Measurements from ENCODE around the gene ABCA1. TPM values are rescaled to one million over a fixed set of nuclear protein-coding genes. Genes with fewer than 3 reads are reported as not detected.
A peak's percentile ranks its signal among the peaks of the same experiment; 100 is the strongest.

Gene ABCA1
- total RNA-seq, 3 donors from 2014 or later (not counting 1 experiment from before 2014, with no cell fraction given): 1.9 to 10.8 (median 4.8) TPM

DNA sequence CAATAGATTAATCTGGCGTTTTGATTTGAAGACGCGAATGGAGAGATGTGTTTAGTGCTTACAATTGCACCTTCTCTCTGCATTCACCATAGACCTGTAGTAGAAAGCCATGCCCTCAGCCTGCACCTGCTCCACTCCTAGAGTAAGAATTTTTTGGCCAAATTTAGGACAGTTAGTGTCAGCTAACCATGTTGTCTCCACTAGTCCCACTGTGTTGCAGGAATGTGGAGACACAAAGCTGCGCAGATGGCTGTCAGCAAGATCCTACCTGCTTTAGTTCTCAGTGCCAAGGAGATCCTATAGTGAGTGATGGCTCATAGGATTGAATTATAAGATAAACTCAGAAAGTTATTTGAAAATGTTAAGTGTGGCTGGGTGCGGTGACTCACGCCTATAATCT lies 35.1 kb upstream of the ABCA1 start:
- H3K36me3 ChIP-seq (ENCODE audit: control insufficient read depth, insufficient read depth, low read length): no peaks in the 10 kb centered on the region
- no peaks in the 10 kb centered on the region for H3K9me3 Mint-ChIP-seq
- H3K4me1 ChIP-seq (ENCODE audit: control insufficient read depth, insufficient read depth, low read length): peaks cover 6% of the 10 kb centered on the region
- 97% methylated on average over 6 of the region's 6 CpGs for WGBS (ENCODE audit: insufficient coverage)
- H3K4me3 ChIP-seq (ENCODE audit: low read length): no peak overlapping the region
- no peak overlapping the region for H3K4me3 Mint-ChIP-seq
- DNase-seq: no peak
- H3K27ac ChIP-seq (ENCODE audit: low read length): no peak overlapping the region
- ATAC-seq: no peak
- H3K27me3 ChIP-seq (ENCODE audit: control insufficient read depth, insufficient read depth, low read length): no peaks in the 10 kb centered on the region
- H3K9me3 ChIP-seq (ENCODE audit: control insufficient read depth, insufficient read depth, low read length): no peaks in the 10 kb centered on the region
- no peaks in the 10 kb centered on the region for H3K36me3 Mint-ChIP-seq
- intact Hi-C loops (cut with micrococcal nuclease): no loop called here
- H3K27ac Mint-ChIP-seq: no peak overlapping the region
- peaks cover 4 to 7% of the 10 kb centered on the region in 2 donors for H3K4me1 Mint-ChIP-seq
- no peak for TF ChIP-seq CTCF (IDR thresholded peaks at IDR 0.05)
- peaks cover 18 to 31% of the 10 kb centered on the region in 2 donors for H3K27me3 Mint-ChIP-seq (ENCODE audit: low read depth in 2 of 2)

GRCh38 chr9:104961701-104962359 lies 33.9 kb upstream of the ABCA1 start:
- H3K9me3 ChIP-seq (ENCODE audit: control insufficient read depth, insufficient read depth, low read length): no peaks in the 10 kb centered on the region
- no peak overlapping the region for H3K27ac Mint-ChIP-seq
- H3K4me3 ChIP-seq (ENCODE audit: low read length): no peak overlapping the region
- H3K4me3 Mint-ChIP-seq: no peak overlapping the region
- no peaks in the 10 kb centered on the region for H3K36me3 ChIP-seq (ENCODE audit: control insufficient read depth, insufficient read depth, low read length)
- H3K27ac ChIP-seq (ENCODE audit: low read length): no peak overlapping the region
- peaks cover 17 to 30% of the 10 kb centered on the region in 2 donors for H3K27me3 Mint-ChIP-seq (ENCODE audit: low read depth in 2 of 2)
- 90% methylated on average over 6 of the region's 6 CpGs for WGBS (ENCODE audit: insufficient coverage)
- no peak for TF ChIP-seq CTCF (IDR thresholded peaks at IDR 0.05)
- intact Hi-C loops (cut with micrococcal nuclease): no loop called here
- H3K4me1 ChIP-seq (ENCODE audit: control insufficient read depth, insufficient read depth, low read length): no peaks in the 10 kb centered on the region
- no peaks in the 10 kb centered on the region for H3K27me3 ChIP-seq (ENCODE audit: control insufficient read depth, insufficient read depth, low read length)
- peaks cover 0 to 5% of the 10 kb centered on the region in 2 donors for H3K4me1 Mint-ChIP-seq
- no peak for DNase-seq
- ATAC-seq: no peak
- no peaks in the 10 kb centered on the region for H3K9me3 Mint-ChIP-seq
- no peaks in the 10 kb centered on the region for H3K36me3 Mint-ChIP-seq

GRCh38 chr9:104961238-104961637 lies 33.3 kb upstream of the ABCA1 start:
- Histone ChIP-seq H3K27me3 (ENCODE audit: control insufficient read depth, insufficient read depth, low read length) (no peaks in the 10 kb centered on the region), H3K4me1 (ENCODE audit: control insufficient read depth, insufficient read depth, low read length) (no peaks in the 10 kb centered on the region), H3K4me3 (ENCODE audit: low read length) (no peak overlapping the region), H3K9me3 (ENCODE audit: control insufficient read depth, insufficient read depth, low read length) (no peaks in the 10 kb centered on the region), H3K27ac (ENCODE audit: low read length) (no peak overlapping the region), H3K36me3 (ENCODE audit: control insufficient read depth, insufficient read depth, low read length) (no peaks in the 10 kb centered on the region)
- no peak overlapping the region for H3K27ac Mint-ChIP-seq
- ATAC-seq: peak; percentile 50 to 87 (median 60)
- 68% methylated on average over 4 of the region's 5 CpGs for WGBS (ENCODE audit: insufficient coverage)
- H3K4me1 Mint-ChIP-seq: peaks cover 0 to 5% of the 10 kb centered on the region in 2 donors
- no peak for TF ChIP-seq CTCF (IDR thresholded peaks at IDR 0.05)
- peak in 1 of 2 donors; percentile 67 for DNase-seq
- H3K9me3 Mint-ChIP-seq: no peaks in the 10 kb centered on the region
- peaks cover 17 to 30% of the 10 kb centered on the region in 2 donors for H3K27me3 Mint-ChIP-seq (ENCODE audit: low read depth in 2 of 2)
- no peaks in the 10 kb centered on the region for H3K36me3 Mint-ChIP-seq
- H3K4me3 Mint-ChIP-seq: no peak overlapping the region
- intact Hi-C loops (cut with micrococcal nuclease): no loop called here

- peaks cover 0 to 5% of the 10 kb centered on the region in 2 donors for H3K4me1 Mint-ChIP-seq
- TF ChIP-seq CTCF (IDR thresholded peaks at IDR 0.05): no peak
- Histone ChIP-seq H3K36me3 (ENCODE audit: control insufficient read depth, insufficient read depth, low read length) (no peaks in the 10 kb centered on the region), H3K9me3 (ENCODE audit: control insufficient read depth, insufficient read depth, low read length) (no peaks in the 10 kb centered on the region), H3K4me1 (ENCODE audit: control insufficient read depth, insufficient read depth, low read length) (no peaks in the 10 kb centered on the region), H3K27me3 (ENCODE audit: control insufficient read depth, insufficient read depth, low read length) (no peaks in the 10 kb centered on the region), H3K27ac (ENCODE audit: low read length) (no peak overlapping the region), H3K4me3 (ENCODE audit: low read length) (no peak overlapping the region)
- H3K27ac Mint-ChIP-seq: no peak overlapping the region
- DNase-seq (no peak), ATAC-seq (no peak)
- no peaks in the 10 kb centered on the region for H3K36me3 Mint-ChIP-seq
- WGBS (ENCODE audit: insufficient coverage): 49% methylated on average over 2 of the region's 2 CpGs
- H3K27me3 Mint-ChIP-seq (ENCODE audit: low read depth in 2 of 2): peaks cover 17 to 30% of the 10 kb centered on the region in 2 donors
- H3K4me3 Mint-ChIP-seq: no peak overlapping the region
- H3K9me3 Mint-ChIP-seq: no peaks in the 10 kb centered on the region
- intact Hi-C loops (cut with micrococcal nuclease): no loop called here
Measured at GRCh38 chr9:104960662-104961061, 32.7 kb upstream of the ABCA1 start.

Measured in natural killer cell (primary cell).